Medulla oblongata (tissue), 1 donor: Measurements from ENCODE around the gene AGA.

ENCODE experiments used
- DNase-seq: peaks from one replicate; pipeline ENCODE4 v3.0.0-alpha.2; 2015; ENCODE audit errors: extremely low spot score

The AGA gene

GRCh38 chr4:177386278-177386815, 55.9 kb downstream of the AGA start:
- no peak for DNase-seq

- DNase-seq, result no peak
Observed at GRCh38 chr4:177385576-177386277, 56.5 kb downstream of the AGA start.

DNA sequence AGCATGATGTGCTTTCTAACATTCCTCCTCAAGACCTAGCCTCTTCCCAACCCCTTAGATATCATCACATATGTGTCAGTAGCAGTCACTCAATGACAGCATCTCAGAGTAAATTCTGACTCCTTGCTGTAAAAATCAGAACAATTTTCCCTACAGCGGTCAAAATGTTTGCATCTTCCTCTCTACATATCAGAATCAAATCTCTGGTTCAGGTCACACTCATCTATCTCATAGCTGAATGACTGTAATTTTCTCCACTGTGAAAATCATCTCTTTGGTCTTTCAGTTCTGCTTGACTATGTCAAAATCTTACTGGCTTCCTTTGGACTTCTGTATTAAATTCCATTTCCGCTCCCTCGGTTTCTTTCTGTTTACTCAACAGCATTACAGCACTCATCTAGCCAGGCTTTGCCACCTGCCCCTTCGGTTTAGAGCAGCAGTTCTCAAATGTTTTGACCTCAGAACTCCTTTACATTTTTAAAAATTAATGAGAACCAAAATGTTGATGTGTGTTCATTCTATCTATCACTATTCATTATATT, 57.3 kb downstream of the AGA start:
- DNase-seq, result no peak

DNA sequence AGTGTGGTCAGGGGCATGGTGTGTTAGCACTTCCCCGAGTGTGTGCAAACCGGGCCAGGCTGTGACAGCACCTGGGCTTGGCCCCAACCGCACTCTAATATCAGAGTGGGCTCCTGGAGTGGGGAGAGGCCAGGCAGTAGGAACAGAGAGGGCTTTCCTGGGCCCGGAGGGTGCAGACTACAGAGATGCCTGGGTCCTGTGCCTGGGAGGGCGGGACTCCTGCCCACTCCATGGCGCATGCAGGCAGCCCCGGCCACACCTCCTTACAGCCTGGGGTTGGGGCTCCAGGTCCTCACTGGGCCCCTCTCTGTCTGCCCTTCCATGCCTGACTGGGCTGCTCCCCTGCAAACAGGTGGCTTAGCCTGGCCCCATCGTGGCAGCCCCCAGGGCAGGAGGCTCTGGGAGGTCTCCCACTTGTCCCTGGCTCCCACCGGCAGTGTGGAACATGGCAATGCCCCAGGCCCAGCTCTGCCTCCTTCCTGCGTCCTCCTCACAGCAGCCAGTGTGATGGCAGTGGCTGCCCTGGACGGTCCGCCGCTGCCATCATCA, 60.4 kb downstream of the AGA start:
- no peak for DNase-seq
